GM12878 (cell line): ENCODE measurements around the gene TBC1D8. TPM values are rescaled to one million over a fixed set of nuclear protein-coding genes. Genes with fewer than 3 reads are reported as not detected.

Source experiments
- ATAC-seq: fragments of 200-7000 bp; cut with Tn5 transposase; 3 replicates; pipeline ENCODE4 v1.9.1; 2020; ENCODE audit warnings: mild to moderate bottlenecking, moderate library complexity
- BruUV-seq: library from RNA; stranded (reverse); fragments of 400-500 nt; replicated peaks from 2 replicates; lab custom pipeline; 2021; lab: Mats Ljungman, UMichigan
- CTCF ChIA-PET: fragments of 300-600 bp; sonication (Branson Sonifier 250); formaldehyde crosslinking; extraction: SDS; loops from one replicate; lab custom pipeline; 2021; ENCODE audit warnings: inconsistent platforms; lab: Yijun Ruan, JAX
- POLR2A ChIA-PET: fragments of 350-600 bp; formaldehyde crosslinking; extraction: SDS; loops from one replicate; lab custom pipeline; 2021; ENCODE audit warnings: inconsistent platforms; lab: Charles Lee
- RAD21 ChIA-PET: fragments of 300-600 bp; sonication (Branson Sonifier 250); formaldehyde crosslinking; loops from one replicate; lab custom pipeline; 2023; ENCODE audit warnings: antibody characterized with exemption; ENCODE audit not compliant: unreplicated experiment; lab: Charles Lee
- SMC1A ChIA-PET: fragments of 300-600 bp; sonication (Branson Sonifier 250); formaldehyde crosslinking; loops from one replicate; lab custom pipeline; 2023; ENCODE audit not compliant: unreplicated experiment, uncharacterized antibody; lab: Charles Lee
- DNase-seq: peaks from one replicate; pipeline ENCODE4 v3.0.0-alpha.2; 2011; ENCODE audit warnings: low read depth, low spot score
- FAIRE-seq: peaks from 3 replicates; lab custom pipeline; 2011; peaks lifted over from hg19 to GRCh38; lab: Jason Lieb, UNC
- H2AFZ ChIP-seq: 2 replicates; pipeline ENCODE4 v1.6.0; 2011; ENCODE audit warnings: low read depth, low read length, control low read depth; ENCODE audit not compliant: control insufficient read depth
- H3K27ac ChIP-seq: 2 replicates; pipeline ENCODE4 v1.5.1; 2011; ENCODE audit warnings: control low read depth; ENCODE audit not compliant: control insufficient read depth, insufficient read depth
- H3K27me3 ChIP-seq, 2 experiments: replicated peaks in 1 of 2; 2 replicates each; pipeline versions ENCODE4 v1.6.0 to v1.6.1; 2011; ENCODE audit warnings: low read length in 1 of 2; ENCODE audit not compliant: control insufficient read depth in 2 of 2, insufficient read depth in 2 of 2
- H3K36me3 ChIP-seq, 2 experiments: 2 replicates each; pipeline ENCODE4 v1.5.1; 2011; ENCODE audit warnings: low read length in 1 of 2; ENCODE audit not compliant: control insufficient read depth in 2 of 2, insufficient read depth in 2 of 2
- H3K4me1 ChIP-seq: 2 replicates; pipeline ENCODE4 v1.6.1; 2011; ENCODE audit warnings: mild to moderate bottlenecking, low read length, moderate library complexity, mixed read lengths; ENCODE audit not compliant: control insufficient read depth, insufficient read depth
- H3K4me2 ChIP-seq: 2 replicates; pipeline ENCODE4 v1.6.0; 2011; ENCODE audit warnings: control low read depth; ENCODE audit not compliant: control insufficient read depth, insufficient read depth
- H3K4me3 ChIP-seq: fragments of 200-600 bp; sonication (generic); 2 replicates; pipeline ENCODE4 v1.5.1; 2016
- H3K79me2 ChIP-seq: 2 replicates; pipeline ENCODE4 v1.6.0; 2011; ENCODE audit warnings: low read length; ENCODE audit not compliant: control insufficient read depth, insufficient read depth
- H3K9ac ChIP-seq: 2 replicates; pipeline ENCODE4 v1.8.0; 2011; ENCODE audit warnings: low read length, control low read depth, mixed read lengths; ENCODE audit not compliant: control insufficient read depth, insufficient read depth
- H3K9me3 ChIP-seq: replicated peaks from 3 replicates; pipeline ENCODE4 v1.5.1; 2011; ENCODE audit warnings: mild to moderate bottlenecking, low read length; ENCODE audit not compliant: control insufficient read depth, insufficient read depth
- H4K20me1 ChIP-seq: 2 replicates; pipeline ENCODE4 v1.6.0; 2011; ENCODE audit not compliant: control insufficient read depth, insufficient read depth
- ASH2L ChIP-seq: fragments of 300-600, 200-600 bp; sonication (generic); IDR thresholded peaks from 2 replicates; pipeline ENCODE4 v1.6.1; 2017; ENCODE audit warnings: low read depth, mild to moderate bottlenecking, borderline replicate concordance
- CHD2 ChIP-seq: IDR thresholded peaks from 2 replicates; pipeline ENCODE4 v1.6.1; 2011; ENCODE audit warnings: low read depth, low read length, improper control_type of control experiment, borderline replicate concordance
- ESRRA ChIP-seq: IDR thresholded peaks from 2 replicates; pipeline ENCODE4 v1.6.1; 2012; ENCODE audit warnings: mild to moderate bottlenecking, low read length, improper control_type of control experiment
- EZH2 ChIP-seq: IDR thresholded peaks from 2 replicates; pipeline ENCODE4 v1.6.1; 2012; ENCODE audit warnings: low read depth, mild to moderate bottlenecking, control low read depth, inconsistent platforms, low read length, borderline replicate concordance; ENCODE audit not compliant: control insufficient read depth
- FOXK2 ChIP-seq: fragments of 450-650 bp; IDR thresholded peaks from 2 replicates; pipeline ENCODE4 v1.6.1; 2017; ENCODE audit warnings: mild to moderate bottlenecking, moderate library complexity
- HDAC2 ChIP-seq: fragments of 200-600 bp; sonication (generic); IDR thresholded peaks from 2 replicates; pipeline ENCODE4 v1.6.1; 2017
- IKZF2 ChIP-seq, 2 experiments: fragments of 450-650 bp; IDR thresholded peaks; 2 replicates each; pipeline ENCODE4 v1.6.1; 2017; ENCODE audit warnings: mild to moderate bottlenecking in 2 of 2, moderate library complexity in 2 of 2
- PML ChIP-seq: IDR thresholded peaks from 2 replicates; pipeline ENCODE4 v1.6.1; 2012; ENCODE audit warnings: low read length, inconsistent platforms
- SP1 ChIP-seq: IDR thresholded peaks from one replicate; pipeline ENCODE4 v1.6.1; 2011; ENCODE audit warnings: low read depth, low read length
- TARDBP ChIP-seq: IDR thresholded peaks from 2 replicates; pipeline ENCODE4 v1.6.1; 2016; ENCODE audit warnings: borderline replicate concordance
- WGBS: methylation state at CpG from one replicate; pipeline ENCODE4 v1.1.6; 2016; ENCODE audit warnings: low lambda C conversion rate; ENCODE audit not compliant: insufficient replicate concordance, insufficient coverage; ENCODE audit errors: missing lambda C conversion rate; 5-methylcytosine and 5-hydroxymethylcytosine counted together
- in situ Hi-C: fragments of 300-500 bp; cut with MboI; formaldehyde crosslinking; loops from 9 replicates; pipeline ENCODE4 v1.14.3; 2018; ENCODE audit warnings: mixed read lengths
- intact Hi-C: fragments of 100-400 bp; cut with micrococcal nuclease; formaldehyde crosslinking; loops from one replicate; pipeline ENCODE4 v1.14.2; 2022; ENCODE audit not compliant: unreplicated experiment
- polyA plus RNA-seq, 11 experiments: library from polyadenylated mRNA; depleted of rRNA in 4 of 11; unstranded in 6 of 11; stranded (reverse) in 5 of 11; fragments of >200 nt; fragmentation: Nextera tagmentation in 4 of 11; fragmentation: Illumina TruSeq in 1 of 11; extraction: Ambion mirVana in 4 of 11; extraction: Trizol in 1 of 11; gene quantifications; 1 replicate in 1 of 11; 2 replicates in 10 of 11; pipeline versions ENCODE4 v1.2.1 to v1.2.3, GENCODE V29; 2011 to 2016; ENCODE audit warnings: inconsistent platforms in 2 of 11, missing spikeins in 2 of 11, low read depth in 1 of 11
- total RNA-seq, 4 experiments: library from RNA; depleted of rRNA in 3 of 4; stranded (reverse); fragments of >200 nt in 3 of 4; fragmentation: Illumina TruSeq in 1 of 4; extraction: Trizol in 1 of 4; gene quantifications; 2 replicates each; pipeline versions ENCODE4 v1.2.1 to v1.2.3, GENCODE V29; 2013 to 2021
- TF ChIP-seq, protein P1 (sequence below): fragments of 450-650 bp; IDR thresholded peaks from 2 replicates; pipeline ENCODE4 v1.6.1; 2017; ENCODE audit warnings: antibody characterized with exemption, mild to moderate bottlenecking, moderate library complexity
- TF ChIP-seq, protein P2 (sequence below): IDR thresholded peaks from 2 replicates; pipeline ENCODE4 v1.6.1; 2011; ENCODE audit warnings: low read depth, mild to moderate bottlenecking, low read length, moderate library complexity, borderline replicate concordance; ENCODE audit errors: extremely low read depth
- TF ChIP-seq, protein P3 (sequence below): fragments of 450-650 bp; IDR thresholded peaks from 2 replicates; pipeline ENCODE4 v1.6.1; 2016; ENCODE audit warnings: mild to moderate bottlenecking
- TF ChIP-seq, protein P4 (sequence below): fragments of 450-650 bp; IDR thresholded peaks from 2 replicates; pipeline ENCODE4 v1.6.1; 2014; ENCODE audit warnings: mild to moderate bottlenecking
- TF ChIP-seq, protein P5 (sequence below): fragments of 450-650 bp; IDR thresholded peaks from 2 replicates; pipeline ENCODE4 v1.6.1; 2018; ENCODE audit warnings: borderline replicate concordance, mild to moderate bottlenecking; ENCODE audit not compliant: partially characterized antibody
- TF ChIP-seq, protein P6 (sequence below): IDR thresholded peaks from 2 replicates; pipeline ENCODE4 v1.6.1; 2012; ENCODE audit warnings: low read depth, low read length, improper control_type of control experiment

The TBC1D8 gene
- total and polyA plus RNA-seq, 10 of the 15 experiments (the other 5 are each of a cell fraction or from before 2014, with no cell fraction given), result 0.80 to 4.9 (median 4.4) TPM

DNA sequence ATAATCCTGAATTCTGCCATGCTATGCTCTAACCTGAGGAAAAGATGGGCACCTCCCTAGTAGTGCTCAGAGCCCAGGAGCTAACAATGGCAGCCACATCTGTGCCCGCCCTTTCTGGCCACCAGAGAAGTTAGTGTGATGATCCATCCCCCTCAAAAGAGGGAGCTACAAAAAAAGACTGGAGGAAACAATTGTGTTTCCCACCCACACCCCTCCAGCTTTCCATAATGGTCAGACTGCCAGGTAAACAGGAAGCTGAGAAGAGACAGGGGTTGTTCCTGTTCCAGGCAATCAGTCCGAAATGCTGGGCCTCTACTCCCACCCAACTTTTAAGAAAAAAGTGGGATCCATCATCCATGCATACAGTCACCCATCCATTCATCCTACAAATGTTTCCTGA lies 3.2 kb downstream of the TBC1D8 start:
- ATAC-seq (no peak), FAIRE-seq (no peak), DNase-seq (no peak)
- H2AFZ ChIP-seq, result no peak overlapping the region
- SMC1A ChIA-PET, result interaction anchor here (0.7 to 0.9 kb wide), 2 partner anchors 17 to 105 kb away, joined by 3 read pairs; no protein-coding TSS in a partner anchor
- peaks cover 10% of the 10 kb centered on the region for H3K4me1 ChIP-seq
- H3K9me3 ChIP-seq, result no peaks in the 10 kb centered on the region
- 8% methylated on average over 2 of the region's 2 CpGs for WGBS
- H3K79me2 ChIP-seq, result peaks cover 2% of the 10 kb centered on the region; the same call in 1 of the 2 replicates
- CTCF ChIA-PET, result interaction anchor here (1.3 to 1.6 kb wide), 2 partner anchors 111 to 135 kb away, joined by 3 to 6 read pairs; no protein-coding TSS in a partner anchor
- in situ Hi-C loops, result no loop called here
- no TSS peak for BruUV-seq
- H3K4me2 ChIP-seq, result no peak overlapping the region
- no peaks in the 10 kb centered on the region for H3K36me3 ChIP-seq
- H4K20me1 ChIP-seq, result no peaks in the 10 kb centered on the region
- no peak overlapping the region for H3K9ac ChIP-seq
- RAD21 ChIA-PET, result interaction anchor here (1.2 kb wide), 1 partner anchor 111 kb away, joined by 3 read pairs; no protein-coding TSS in a partner anchor
- peaks cover 0 to 3% of the 10 kb centered on the region in 2 experiments; a peak in 2 of 4 replicates for H3K27me3 ChIP-seq
- intact Hi-C loops, result no loop called here
- POLR2A ChIA-PET, result no interaction called here
- H3K4me3 ChIP-seq, result no peak overlapping the region; the same call in 1 of the 2 replicates
- H3K27ac ChIP-seq, result no peak overlapping the region
- TF ChIP-seq FOXK2, result no peak
- TF ChIP-seq, protein P1, sequence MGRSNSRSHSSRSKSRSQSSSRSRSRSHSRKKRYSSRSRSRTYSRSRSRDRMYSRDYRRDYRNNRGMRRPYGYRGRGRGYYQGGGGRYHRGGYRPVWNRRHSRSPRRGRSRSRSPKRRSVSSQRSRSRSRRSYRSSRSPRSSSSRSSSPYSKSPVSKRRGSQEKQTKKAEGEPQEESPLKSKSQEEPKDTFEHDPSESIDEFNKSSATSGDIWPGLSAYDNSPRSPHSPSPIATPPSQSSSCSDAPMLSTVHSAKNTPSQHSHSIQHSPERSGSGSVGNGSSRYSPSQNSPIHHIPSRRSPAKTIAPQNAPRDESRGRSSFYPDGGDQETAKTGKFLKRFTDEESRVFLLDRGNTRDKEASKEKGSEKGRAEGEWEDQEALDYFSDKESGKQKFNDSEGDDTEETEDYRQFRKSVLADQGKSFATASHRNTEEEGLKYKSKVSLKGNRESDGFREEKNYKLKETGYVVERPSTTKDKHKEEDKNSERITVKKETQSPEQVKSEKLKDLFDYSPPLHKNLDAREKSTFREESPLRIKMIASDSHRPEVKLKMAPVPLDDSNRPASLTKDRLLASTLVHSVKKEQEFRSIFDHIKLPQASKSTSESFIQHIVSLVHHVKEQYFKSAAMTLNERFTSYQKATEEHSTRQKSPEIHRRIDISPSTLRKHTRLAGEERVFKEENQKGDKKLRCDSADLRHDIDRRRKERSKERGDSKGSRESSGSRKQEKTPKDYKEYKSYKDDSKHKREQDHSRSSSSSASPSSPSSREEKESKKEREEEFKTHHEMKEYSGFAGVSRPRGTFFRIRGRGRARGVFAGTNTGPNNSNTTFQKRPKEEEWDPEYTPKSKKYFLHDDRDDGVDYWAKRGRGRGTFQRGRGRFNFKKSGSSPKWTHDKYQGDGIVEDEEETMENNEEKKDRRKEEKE, result no peak
- TF ChIP-seq, protein P2, sequence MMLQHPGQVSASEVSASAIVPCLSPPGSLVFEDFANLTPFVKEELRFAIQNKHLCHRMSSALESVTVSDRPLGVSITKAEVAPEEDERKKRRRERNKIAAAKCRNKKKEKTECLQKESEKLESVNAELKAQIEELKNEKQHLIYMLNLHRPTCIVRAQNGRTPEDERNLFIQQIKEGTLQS, result no peak
- no peak for TF ChIP-seq CHD2
- TF ChIP-seq ASH2L, result no peak
- TF ChIP-seq PML, result no peak
- TF ChIP-seq, protein P3, sequence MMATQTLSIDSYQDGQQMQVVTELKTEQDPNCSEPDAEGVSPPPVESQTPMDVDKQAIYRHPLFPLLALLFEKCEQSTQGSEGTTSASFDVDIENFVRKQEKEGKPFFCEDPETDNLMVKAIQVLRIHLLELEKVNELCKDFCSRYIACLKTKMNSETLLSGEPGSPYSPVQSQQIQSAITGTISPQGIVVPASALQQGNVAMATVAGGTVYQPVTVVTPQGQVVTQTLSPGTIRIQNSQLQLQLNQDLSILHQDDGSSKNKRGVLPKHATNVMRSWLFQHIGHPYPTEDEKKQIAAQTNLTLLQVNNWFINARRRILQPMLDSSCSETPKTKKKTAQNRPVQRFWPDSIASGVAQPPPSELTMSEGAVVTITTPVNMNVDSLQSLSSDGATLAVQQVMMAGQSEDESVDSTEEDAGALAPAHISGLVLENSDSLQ, result no peak
- TF ChIP-seq EZH2, result no peak
- no peak for TF ChIP-seq SP1
- no peak for TF ChIP-seq HDAC2
- no peak for TF ChIP-seq ESRRA
- TF ChIP-seq, protein P4, sequence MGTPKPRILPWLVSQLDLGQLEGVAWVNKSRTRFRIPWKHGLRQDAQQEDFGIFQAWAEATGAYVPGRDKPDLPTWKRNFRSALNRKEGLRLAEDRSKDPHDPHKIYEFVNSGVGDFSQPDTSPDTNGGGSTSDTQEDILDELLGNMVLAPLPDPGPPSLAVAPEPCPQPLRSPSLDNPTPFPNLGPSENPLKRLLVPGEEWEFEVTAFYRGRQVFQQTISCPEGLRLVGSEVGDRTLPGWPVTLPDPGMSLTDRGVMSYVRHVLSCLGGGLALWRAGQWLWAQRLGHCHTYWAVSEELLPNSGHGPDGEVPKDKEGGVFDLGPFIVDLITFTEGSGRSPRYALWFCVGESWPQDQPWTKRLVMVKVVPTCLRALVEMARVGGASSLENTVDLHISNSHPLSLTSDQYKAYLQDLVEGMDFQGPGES, result no peak
- TF ChIP-seq, protein P5, sequence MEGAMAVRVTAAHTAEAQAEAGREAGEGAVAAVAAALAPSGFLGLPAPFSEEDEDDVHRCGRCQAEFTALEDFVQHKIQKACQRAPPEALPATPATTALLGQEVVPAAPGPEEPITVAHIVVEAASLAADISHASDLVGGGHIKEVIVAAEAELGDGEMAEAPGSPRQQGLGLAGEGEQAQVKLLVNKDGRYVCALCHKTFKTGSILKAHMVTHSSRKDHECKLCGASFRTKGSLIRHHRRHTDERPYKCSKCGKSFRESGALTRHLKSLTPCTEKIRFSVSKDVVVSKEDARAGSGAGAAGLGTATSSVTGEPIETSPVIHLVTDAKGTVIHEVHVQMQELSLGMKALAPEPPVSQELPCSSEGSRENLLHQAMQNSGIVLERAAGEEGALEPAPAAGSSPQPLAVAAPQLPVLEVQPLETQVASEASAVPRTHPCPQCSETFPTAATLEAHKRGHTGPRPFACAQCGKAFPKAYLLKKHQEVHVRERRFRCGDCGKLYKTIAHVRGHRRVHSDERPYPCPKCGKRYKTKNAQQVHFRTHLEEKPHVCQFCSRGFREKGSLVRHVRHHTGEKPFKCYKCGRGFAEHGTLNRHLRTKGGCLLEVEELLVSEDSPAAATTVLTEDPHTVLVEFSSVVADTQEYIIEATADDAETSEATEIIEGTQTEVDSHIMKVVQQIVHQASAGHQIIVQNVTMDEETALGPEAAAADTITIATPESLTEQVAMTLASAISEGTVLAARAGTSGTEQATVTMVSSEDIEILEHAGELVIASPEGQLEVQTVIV, result no peak
- TF ChIP-seq TARDBP, result no peak
- TF ChIP-seq IKZF2 (IDR thresholded peaks at IDR 0.05), result no peak
- TF ChIP-seq, protein P6, sequence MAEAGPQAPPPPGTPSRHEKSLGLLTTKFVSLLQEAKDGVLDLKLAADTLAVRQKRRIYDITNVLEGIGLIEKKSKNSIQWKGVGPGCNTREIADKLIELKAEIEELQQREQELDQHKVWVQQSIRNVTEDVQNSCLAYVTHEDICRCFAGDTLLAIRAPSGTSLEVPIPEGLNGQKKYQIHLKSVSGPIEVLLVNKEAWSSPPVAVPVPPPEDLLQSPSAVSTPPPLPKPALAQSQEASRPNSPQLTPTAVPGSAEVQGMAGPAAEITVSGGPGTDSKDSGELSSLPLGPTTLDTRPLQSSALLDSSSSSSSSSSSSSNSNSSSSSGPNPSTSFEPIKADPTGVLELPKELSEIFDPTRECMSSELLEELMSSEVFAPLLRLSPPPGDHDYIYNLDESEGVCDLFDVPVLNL, result no peak
